Urinary bladder (tissue), 4 donors: ENCODE results near the gene AEBP1. TPM values are rescaled to one million over a fixed set of nuclear protein-coding genes. Genes with fewer than 3 reads are reported as not detected.

Experiments
- DNase-seq: peaks from one replicate; pipeline ENCODE4 v3.0.0-alpha.2; 2015; ENCODE audit errors: extremely low spot score
- H3K27ac ChIP-seq: one replicate; pipeline ENCODE4 v1.5.1; 2013; ENCODE audit warnings: low read depth, mild to moderate bottlenecking, moderate library complexity
- H3K36me3 ChIP-seq: one replicate; pipeline ENCODE4 v1.6.1; 2013; ENCODE audit warnings: mild to moderate bottlenecking, moderate library complexity; ENCODE audit not compliant: insufficient read depth
- H3K4me1 ChIP-seq: one replicate; pipeline ENCODE4 v1.6.1; 2013; ENCODE audit warnings: mild to moderate bottlenecking, moderate library complexity; ENCODE audit not compliant: insufficient read depth
- H3K4me3 ChIP-seq: one replicate; pipeline ENCODE4 v1.5.1; 2013; ENCODE audit warnings: low read depth, low read length
- WGBS: extraction: QIAGEN DNeasy Blood & Tissue Kit; methylation state at CpG from one replicate; pipeline ENCODE4 v1.1.7; 2013; 5-methylcytosine and 5-hydroxymethylcytosine counted together
- polyA plus RNA-seq: library from polyadenylated mRNA; stranded (reverse); fragments of 200-250 nt; gene quantifications from one replicate; pipeline ENCODE4 v1.2.3, GENCODE V29; 2013
- total RNA-seq: library from RNA; depleted of rRNA; stranded (reverse); fragments of >200 nt; gene quantifications from one replicate; pipeline ENCODE4 v1.2.3, GENCODE V29; 2014
- donor health status: healthy with polysubstance abuse.
- donor health status: healthy.

AEBP1 gene
- total and polyA plus RNA-seq, 2 donors: 57.2 to 247 TPM

DNA sequence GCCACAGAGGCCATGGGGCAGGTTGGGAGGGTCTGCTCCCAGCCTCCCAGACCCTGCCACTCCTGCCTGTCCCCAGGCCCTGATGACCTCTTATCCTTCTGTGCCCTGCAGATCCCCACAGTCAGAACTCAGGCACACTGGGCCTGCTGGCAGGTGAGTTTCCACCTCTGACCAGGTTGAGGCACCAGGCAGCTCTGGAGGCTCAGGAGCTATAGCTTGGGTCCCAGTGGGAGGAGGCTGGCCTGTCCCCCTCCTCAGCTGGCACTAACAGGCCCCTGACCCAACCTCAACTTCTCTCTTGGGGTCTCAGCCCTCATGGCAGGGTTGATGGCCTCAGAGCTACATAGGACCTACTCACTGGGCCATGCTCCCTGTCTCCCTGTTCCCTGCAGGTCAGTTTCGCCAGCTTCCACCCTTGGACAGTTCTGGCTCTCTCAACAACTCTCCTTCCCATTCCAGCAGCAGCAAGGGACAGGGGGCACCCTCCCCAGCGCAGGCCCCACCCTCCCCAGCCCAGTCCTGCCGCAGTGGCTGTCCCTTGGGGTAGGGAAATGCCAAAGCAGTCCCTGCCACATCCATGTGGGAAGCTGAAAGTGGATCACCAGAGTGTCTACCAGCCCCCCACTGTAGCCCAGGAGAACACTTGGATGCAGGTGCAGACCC, 2.7 kb upstream of the AEBP1 start:
- no peaks in the 10 kb centered on the region for H3K4me1 ChIP-seq
- DNase-seq: no peak
- H3K36me3 ChIP-seq: no peaks in the 10 kb centered on the region
- H3K27ac ChIP-seq: no peak overlapping the region
- no peak overlapping the region for H3K4me3 ChIP-seq
- 94% methylated on average over 3 of the region's 3 CpGs for WGBS

DNA sequence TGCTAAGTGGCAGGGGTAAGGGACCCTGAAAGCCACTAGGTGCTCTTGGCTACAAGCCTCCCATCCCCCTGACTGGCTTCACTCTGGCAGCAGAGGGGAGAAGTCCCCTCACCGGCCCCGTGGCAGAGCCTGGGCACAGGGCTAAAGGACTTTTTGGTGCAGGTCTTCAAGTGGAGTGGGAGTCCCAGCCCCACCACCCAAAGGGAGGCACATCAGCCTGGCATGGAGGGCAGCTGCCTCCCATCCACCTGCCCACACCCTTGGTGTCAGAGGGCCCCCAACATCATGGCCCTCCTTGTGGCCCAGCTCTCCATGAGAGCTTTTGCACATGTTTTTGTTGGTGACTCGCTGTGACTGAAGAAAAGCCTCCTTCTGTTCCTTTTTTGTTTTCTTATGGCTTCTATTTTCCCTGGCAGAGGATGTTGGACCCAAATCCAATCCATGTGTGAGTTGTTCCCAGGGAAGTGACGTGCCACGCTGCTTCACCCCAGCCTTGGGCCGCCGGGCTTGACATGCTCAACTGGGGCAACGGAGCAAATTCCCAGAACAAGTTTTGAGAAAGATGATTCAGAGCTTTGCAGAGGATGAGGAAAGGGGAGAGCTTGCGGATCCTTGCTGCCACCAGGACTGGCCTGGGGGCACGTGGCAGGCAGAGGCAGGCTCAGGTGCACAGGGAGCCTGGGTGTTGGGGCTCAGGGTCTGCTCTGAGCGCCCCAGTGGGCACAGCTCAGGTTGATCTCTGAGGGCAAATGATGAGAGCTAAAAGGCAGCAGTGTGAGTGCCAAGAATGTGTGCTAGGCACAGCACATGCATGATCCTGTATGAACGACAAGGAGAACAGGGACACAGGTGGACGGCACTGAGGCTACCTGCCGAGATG, 1.9 kb upstream of the AEBP1 start:
- DNase-seq: no peak

DNA sequence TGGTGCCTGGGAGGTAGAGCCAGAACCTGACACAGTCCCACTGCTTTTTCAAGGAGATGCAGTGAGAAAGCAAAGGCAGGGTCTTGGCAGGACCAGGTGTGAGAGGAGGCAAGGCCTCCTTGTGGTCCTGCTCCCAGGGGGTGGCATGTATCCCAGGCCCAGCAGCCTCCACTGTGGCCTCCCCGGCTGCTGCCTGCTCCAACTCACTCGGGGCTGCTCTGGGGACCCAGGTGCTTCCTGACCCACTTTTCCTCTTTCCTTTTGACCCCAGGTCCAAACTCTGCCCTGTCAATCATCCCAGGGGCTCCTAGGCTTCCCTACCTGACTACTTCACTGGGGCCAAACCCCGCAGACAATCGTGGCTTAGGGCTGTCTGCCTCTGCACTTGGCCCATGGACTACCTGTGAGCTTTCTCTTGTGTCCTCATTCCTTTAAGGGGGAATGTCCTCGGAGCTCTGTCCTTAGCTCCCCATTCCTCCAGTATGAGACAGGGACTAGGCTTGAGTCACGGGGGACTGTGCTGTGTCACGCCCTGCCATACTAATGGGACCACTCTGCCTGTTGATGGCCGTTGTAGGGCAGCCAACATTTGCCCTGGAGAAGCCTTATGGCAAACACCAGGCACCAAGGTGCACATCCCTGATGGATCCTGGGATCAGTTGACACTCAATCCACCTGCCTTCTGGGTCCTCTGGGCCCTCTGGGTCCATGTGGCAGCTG, 1.1 kb upstream of the AEBP1 start:
- Histone ChIP-seq H3K27ac (no peak overlapping the region), H3K4me1 (no peaks in the 10 kb centered on the region), H3K36me3 (no peaks in the 10 kb centered on the region), H3K4me3 (no peak overlapping the region)
- DNase-seq: no peak
- 90% methylated on average over 8 of the region's 8 CpGs for WGBS

More for the DNA sequence above, 1.9 kb upstream of the AEBP1 start:
- Histone ChIP-seq H3K36me3 (no peaks in the 10 kb centered on the region), H3K27ac (no peak overlapping the region), H3K4me1 (no peaks in the 10 kb centered on the region), H3K4me3 (no peak overlapping the region)
- 83% methylated on average over 14 of the region's 14 CpGs for WGBS

DNA sequence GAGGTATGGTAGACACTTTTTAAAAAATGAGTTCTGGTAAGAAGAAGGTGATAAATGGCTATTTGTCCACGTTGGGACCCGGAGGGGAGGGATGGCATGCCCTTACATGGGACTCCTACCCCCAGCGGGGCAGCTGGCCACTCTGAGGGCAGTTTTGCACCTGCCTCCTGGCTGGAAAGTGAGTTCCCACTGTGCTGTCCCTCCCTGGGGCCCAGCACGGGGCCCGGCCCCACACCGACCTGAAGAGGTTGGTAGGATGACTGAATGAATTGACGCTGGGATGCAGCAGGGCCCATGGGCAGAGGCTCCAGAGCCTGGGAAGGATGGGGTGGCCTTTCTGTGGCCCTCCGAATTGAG, 601 bp upstream of the AEBP1 start:
- no peak for DNase-seq
- H3K4me3 ChIP-seq: no peak overlapping the region
- no peaks in the 10 kb centered on the region for H3K36me3 ChIP-seq
- 68% methylated on average over 8 of the region's 8 CpGs for WGBS
- H3K4me1 ChIP-seq: no peaks in the 10 kb centered on the region
- H3K27ac ChIP-seq: no peak overlapping the region

DNA sequence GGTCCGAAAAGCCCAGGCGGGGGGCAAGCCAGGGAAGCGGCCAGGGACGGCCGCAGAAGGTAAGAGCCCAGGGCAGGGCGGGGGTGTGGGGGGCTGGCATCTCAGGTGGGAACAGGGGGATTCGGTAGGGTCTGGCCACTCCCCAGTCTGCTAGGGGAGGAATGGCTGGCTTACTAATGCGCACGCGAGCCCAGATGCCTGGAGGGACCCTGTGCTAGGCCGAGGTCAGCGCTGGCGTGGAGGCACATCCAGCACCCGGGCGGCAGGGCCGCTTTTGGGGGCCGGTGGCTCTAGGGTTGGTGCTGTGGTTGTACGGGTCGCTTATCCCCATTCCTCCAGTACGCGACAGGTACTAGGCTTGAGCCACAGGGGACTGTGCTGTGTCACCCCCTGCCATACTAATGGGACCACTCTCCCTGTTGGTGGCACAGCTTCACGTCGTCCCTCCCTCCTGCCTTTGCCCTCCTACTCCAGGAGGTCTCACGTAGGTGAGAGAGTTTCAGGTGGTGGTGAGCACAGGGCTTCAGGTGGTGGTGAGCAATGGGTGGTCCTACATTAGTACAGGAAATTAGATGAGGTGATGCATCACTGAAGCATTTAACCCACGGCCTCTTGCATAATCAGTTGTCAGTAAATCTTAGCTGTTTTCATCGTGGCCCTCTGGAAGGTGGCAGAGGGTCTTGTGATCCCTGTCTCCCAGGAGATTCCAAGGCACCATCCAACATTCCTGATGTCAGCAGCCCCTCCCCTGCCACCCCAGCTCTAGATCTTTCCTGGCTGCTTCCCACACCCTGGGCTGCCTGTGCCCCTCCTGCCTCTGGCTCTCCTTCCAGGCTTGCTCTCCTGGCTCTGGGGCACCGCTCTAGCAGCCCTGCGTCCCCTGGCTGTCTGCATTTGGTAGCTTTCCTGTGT, 971 bp downstream of the AEBP1 start:
- Histone ChIP-seq H3K27ac (peak overlapping the region; percentile 69), H3K36me3 (no peaks in the 10 kb centered on the region), H3K4me3 (peak overlapping the region; percentile 59), H3K4me1 (no peaks in the 10 kb centered on the region)
- 14% methylated on average over 28 of the region's 28 CpGs for WGBS
- no peak for DNase-seq

DNA sequence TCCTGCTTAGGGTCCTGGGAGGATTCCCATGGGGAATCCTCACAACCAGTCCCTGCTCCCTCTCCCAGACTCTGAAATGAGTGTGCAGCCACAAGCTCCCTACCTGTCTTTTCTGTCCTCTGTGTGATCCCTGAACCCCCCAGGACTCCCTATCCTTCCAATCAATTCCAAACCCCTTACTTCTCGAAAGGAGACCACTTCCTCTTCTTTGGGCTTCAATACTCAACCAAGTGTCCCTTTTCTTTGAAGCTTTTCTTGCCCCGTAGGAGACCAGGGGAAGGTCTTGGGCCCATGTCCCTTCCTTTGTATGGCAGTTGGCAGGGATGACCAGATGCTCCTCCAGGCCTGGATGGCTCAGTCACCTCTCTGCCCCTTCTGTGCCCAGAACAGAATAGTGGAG, 1.7 kb downstream of the AEBP1 start:
- H3K4me1 ChIP-seq: no peaks in the 10 kb centered on the region

DNA sequence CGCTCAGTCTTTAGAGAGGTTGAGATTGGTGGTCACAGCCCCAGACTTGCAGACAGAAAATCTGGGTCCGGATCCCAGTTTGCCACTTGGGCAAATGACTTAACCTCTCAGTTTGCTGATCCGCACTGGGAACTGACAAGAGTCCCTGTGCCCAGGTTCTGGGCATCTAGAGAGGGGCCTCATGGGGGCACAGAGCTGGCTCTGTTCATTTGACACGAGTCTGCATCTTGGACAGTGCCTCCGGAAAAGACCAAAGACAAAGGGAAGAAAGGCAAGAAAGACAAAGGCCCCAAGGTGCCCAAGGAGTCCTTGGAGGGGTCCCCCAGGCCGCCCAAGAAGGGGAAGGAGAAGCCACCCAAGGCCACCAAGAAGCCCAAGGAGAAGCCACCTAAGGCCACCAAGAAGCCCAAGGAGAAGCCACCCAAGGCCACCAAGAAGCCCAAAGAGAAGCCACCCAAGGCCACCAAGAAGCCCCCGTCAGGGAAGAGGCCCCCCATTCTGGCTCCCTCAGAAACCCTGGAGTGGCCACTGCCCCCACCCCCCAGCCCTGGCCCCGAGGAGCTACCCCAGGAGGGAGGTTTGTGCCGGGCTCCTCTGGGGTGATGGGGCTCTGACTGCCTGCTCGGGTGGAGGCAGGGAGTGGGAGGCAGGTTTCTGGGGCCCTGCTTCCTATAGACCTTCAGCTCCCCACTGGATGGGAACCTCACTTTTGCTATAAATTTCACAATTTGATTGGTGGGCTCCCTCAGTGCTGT, 2.3 kb downstream of the AEBP1 start:
- no peak for DNase-seq
- Histone ChIP-seq H3K36me3 (no peaks in the 10 kb centered on the region), H3K27ac (no peak overlapping the region), H3K4me1 (no peaks in the 10 kb centered on the region), H3K4me3 (no peak overlapping the region)
- WGBS: 91% methylated on average over 10 of the region's 10 CpGs

More for the DNA sequence above, 1.7 kb downstream of the AEBP1 start:
- peak overlapping the region; percentile 69 for H3K27ac ChIP-seq
- peak overlapping the region; percentile 59 for H3K4me3 ChIP-seq
- no peaks in the 10 kb centered on the region for H3K36me3 ChIP-seq
- 81% methylated on average over 2 of the region's 2 CpGs for WGBS
- no peak for DNase-seq

DNA sequence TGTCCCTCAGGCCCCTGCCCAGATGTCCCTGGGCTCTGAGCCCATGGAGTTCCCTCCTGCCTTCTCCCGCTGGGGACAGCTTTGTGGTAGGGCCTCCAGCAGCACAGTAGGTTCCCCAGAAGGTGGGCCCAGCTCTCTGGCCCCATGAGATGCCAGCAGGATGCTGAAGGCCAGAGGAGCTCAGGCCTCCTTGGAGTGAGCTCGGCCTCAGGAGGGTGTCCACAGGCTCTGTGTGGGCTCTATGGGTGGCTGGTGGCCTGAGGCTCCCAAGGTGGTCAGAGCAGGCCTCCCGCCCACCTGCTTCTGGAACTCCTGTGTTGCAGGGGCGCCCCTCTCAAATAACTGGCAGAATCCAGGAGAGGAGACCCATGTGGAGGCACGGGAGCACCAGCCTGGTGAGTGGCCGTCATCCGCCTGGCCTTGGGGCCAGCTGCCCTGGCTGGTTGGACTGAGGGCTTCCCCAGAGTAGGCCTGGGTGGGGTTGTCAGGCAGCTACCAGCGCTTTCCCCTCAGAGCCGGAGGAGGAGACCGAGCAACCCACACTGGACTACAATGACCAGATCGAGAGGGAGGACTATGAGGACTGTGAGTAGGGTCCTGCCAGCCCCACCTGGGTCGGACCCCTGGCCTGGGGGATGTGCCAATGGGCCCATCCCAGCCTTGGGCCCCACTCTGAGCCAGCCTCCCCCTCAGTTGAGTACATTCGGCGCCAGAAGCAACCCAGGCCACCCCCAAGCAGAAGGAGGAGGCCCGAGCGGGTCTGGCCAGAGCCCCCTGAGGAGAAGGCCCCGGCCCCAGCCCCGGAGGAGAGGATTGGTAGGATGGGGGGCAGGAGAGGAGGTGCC, 3.2 kb downstream of the AEBP1 start:
- DNase-seq: no peak
- WGBS: 89% methylated on average over 18 of the region's 18 CpGs
- H3K4me3 ChIP-seq: no peak overlapping the region
- H3K36me3 ChIP-seq: no peaks in the 10 kb centered on the region
- H3K4me1 ChIP-seq: no peaks in the 10 kb centered on the region
- no peak overlapping the region for H3K27ac ChIP-seq

DNA sequence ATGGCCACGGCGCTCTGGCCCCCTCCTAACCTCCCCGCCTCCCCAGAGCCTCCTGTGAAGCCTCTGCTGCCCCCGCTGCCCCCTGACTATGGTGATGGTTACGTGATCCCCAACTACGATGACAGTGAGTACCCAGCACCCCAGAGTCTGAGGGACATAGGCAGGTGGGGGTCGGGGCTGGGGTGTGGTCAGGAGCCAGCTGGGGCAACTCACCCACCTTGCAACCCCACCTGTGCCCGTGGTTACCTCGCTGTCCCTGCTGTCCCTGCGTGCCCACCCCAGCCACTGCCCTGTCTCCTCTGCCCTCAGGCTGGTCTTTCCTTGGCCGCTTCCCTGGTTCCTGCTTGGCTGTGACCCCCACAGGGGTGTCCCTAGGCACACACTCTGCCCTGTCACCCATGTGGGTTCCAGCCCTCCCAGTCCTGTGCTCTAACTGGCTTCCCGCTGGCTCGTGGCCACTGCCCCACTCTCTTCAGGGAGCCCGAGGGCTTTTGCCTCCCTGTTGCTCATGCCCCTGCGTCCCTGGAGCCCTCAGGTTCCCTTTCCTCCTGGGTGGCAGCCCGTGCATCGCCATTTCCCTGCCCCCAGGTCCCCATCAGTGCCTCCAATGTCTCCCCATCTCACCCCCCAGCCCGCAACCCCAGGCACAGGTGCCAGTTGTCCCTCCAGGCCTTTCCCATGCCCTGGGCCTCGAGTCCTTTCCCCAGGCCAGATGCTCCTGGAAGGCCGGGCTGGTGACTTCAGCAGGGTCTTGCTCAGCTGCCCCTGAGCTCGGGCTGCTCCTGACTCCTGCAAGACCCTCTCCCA, 4.0 kb downstream of the AEBP1 start:
- no peak overlapping the region for H3K4me3 ChIP-seq
- 88% methylated on average over 21 of the region's 21 CpGs for WGBS
- DNase-seq: no peak
- H3K36me3 ChIP-seq: no peaks in the 10 kb centered on the region
- no peak overlapping the region for H3K27ac ChIP-seq
- no peaks in the 10 kb centered on the region for H3K4me1 ChIP-seq

DNA sequence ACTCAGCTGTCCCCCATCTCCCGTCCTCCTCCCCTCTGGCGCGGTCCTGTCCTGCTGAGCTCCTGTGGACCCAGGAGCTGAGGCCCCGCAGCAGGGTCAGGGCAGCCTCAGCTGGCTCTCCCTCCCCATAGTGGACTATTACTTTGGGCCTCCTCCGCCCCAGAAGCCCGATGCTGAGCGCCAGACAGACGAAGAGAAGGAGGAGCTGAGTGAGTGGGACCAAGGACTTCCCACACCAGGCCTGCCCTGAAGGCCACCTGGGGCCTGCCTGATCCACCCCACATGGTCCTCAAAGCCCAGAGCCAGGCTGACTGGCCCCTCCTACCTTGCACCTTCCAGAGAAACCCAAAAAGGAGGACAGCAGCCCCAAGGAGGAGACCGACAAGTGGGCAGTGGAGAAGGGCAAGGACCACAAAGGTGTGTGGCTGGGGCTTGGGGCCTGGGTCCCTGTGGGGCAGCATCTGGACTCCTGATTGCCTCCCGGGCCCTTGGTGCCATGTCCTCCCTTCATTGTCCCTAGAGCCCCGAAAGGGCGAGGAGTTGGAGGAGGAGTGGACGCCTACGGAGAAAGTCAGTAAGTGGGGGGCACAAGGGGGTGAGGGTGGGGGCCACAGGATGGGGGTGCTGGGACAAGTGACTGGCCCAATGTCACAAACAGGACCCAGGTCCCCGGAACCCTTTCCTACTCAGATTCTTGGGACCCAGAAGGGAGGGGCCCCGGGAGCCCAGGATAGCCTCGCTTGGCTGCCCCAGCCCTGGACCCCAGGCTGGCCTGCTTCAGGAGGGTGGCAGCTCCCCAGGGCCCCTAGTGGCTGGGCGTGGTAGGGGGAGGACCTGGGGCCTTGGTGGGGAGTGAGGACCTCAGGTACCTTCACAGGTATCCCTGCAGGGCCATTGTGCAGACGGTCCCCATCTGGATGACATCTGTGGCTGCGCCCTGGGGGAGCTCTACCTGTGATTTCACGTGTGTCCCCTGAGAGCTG, 4.9 kb downstream of the AEBP1 start:
- Histone ChIP-seq H3K4me1 (no peaks in the 10 kb centered on the region), H3K36me3 (no peaks in the 10 kb centered on the region), H3K4me3 (no peak overlapping the region), H3K27ac (no peak overlapping the region)
- no peak for DNase-seq
- WGBS: 86% methylated on average over 21 of the region's 21 CpGs
